HepG2 (cell line): ENCODE measurements around the gene TAF1A. TPM values are rescaled to one million over a fixed set of nuclear protein-coding genes. Genes with fewer than 3 reads are reported as not detected.

Experiments used
- ARNT2 ChIP-seq: sonication (generic); formaldehyde crosslinking; IDR thresholded peaks from 2 replicates; pipeline ENCODE4 v1.8.0; 2022; ENCODE audit warnings: mild to moderate bottlenecking, low read depth, missing genetic modification reagents, moderate library complexity
- CEBPG ChIP-seq: IDR thresholded peaks from 2 replicates; pipeline ENCODE4 v1.6.1; 2016
- CREB1 ChIP-seq, 2 experiments: fragments of 450-650 bp in 1 of 2; IDR thresholded peaks; 2 replicates each; pipeline ENCODE4 v1.6.1; 2016 to 2017; ENCODE audit warnings: control low read depth in 1 of 2, mild to moderate bottlenecking in 1 of 2, missing compliant biosample characterization in 1 of 2, missing genetic modification characterization in 1 of 2
- CREM ChIP-seq, 2 experiments: sonication (generic) in 1 of 2; formaldehyde crosslinking in 1 of 2; IDR thresholded peaks; 2 replicates each; pipeline versions ENCODE4 v1.4.0 to v1.6.1; 2016 to 2020; ENCODE audit warnings: antibody characterized with exemption in 1 of 2, mild to moderate bottlenecking in 1 of 2, missing genetic modification reagents in 1 of 2
- HDAC1 ChIP-seq: sonication (generic); formaldehyde crosslinking; IDR thresholded peaks from 2 replicates; pipeline ENCODE4 v1.5.1; 2020; ENCODE audit warnings: mild to moderate bottlenecking, missing genetic modification reagents
- HMG20A ChIP-seq: IDR thresholded peaks from 2 replicates; pipeline ENCODE4 v1.6.1; 2016; ENCODE audit warnings: borderline replicate concordance
- HNF4G ChIP-seq, 2 experiments: sonication (generic) in 1 of 2; formaldehyde crosslinking in 1 of 2; IDR thresholded peaks; 2 replicates each; pipeline versions ENCODE4 v1.4.0 to v1.6.1; 2011 to 2020; ENCODE audit warnings: borderline replicate concordance in 2 of 2, low read depth in 2 of 2, mild to moderate bottlenecking in 2 of 2, low read length in 1 of 2, missing genetic modification reagents in 1 of 2, moderate library complexity in 1 of 2
- HNRNPH1 ChIP-seq: fragments of 200-400 bp; formaldehyde crosslinking; optimal IDR thresholded peaks from 2 replicates; pipeline ENCODE3; 2017; ENCODE audit warnings: mild to moderate bottlenecking, low read depth, low read length
- MAX ChIP-seq: IDR thresholded peaks from 2 replicates; pipeline ENCODE4 v1.6.1; 2012; ENCODE audit warnings: inconsistent platforms
- MIER3 ChIP-seq: IDR thresholded peaks from 2 replicates; pipeline ENCODE4 v1.6.1; 2016; ENCODE audit warnings: missing compliant biosample characterization, borderline replicate concordance
- MYNN ChIP-seq: sonication (generic); formaldehyde crosslinking; IDR thresholded peaks from 2 replicates; pipeline ENCODE4 v1.4.0; 2020; ENCODE audit warnings: mild to moderate bottlenecking, low read depth, missing genetic modification reagents
- PHB2 ChIP-seq: fragments of 450-650 bp; IDR thresholded peaks from 2 replicates; pipeline ENCODE4 v1.6.1; 2018; ENCODE audit not compliant: partially characterized antibody
- SAFB2 ChIP-seq: sonication (generic); formaldehyde crosslinking; IDR thresholded peaks from 2 replicates; pipeline ENCODE4 v1.5.1; 2020; ENCODE audit warnings: missing genetic modification reagents, low read depth, mild to moderate bottlenecking, borderline replicate concordance
- THYN1 ChIP-seq: sonication (generic); formaldehyde crosslinking; IDR thresholded peaks from 2 replicates; pipeline ENCODE4 v1.8.1; 2023; ENCODE audit warnings: low read depth, mild to moderate bottlenecking, moderate library complexity, missing genetic modification reagents, borderline replicate concordance
- YEATS4 ChIP-seq: sonication (generic); formaldehyde crosslinking; IDR thresholded peaks from 2 replicates; pipeline ENCODE4 v1.4.0; 2020; ENCODE audit warnings: missing genetic modification reagents, borderline replicate concordance
- ZNF101 ChIP-seq: sonication (generic); formaldehyde crosslinking; IDR thresholded peaks from 2 replicates; pipeline ENCODE4 v1.4.0; 2020; ENCODE audit warnings: mild to moderate bottlenecking, low read depth, missing genetic modification reagents, borderline replicate concordance
- ZNF143 ChIP-seq: sonication (generic); formaldehyde crosslinking; IDR thresholded peaks from 2 replicates; pipeline ENCODE4 v1.4.0; 2020; ENCODE audit warnings: missing genetic modification reagents
- ZNF264 ChIP-seq: sonication (generic); formaldehyde crosslinking; IDR thresholded peaks from 2 replicates; pipeline ENCODE4 v1.4.0; 2020; ENCODE audit warnings: missing genetic modification reagents
- ZNF33A ChIP-seq: sonication (generic); formaldehyde crosslinking; IDR thresholded peaks from 2 replicates; pipeline ENCODE4 v1.5.1; 2020; ENCODE audit warnings: missing genetic modification reagents, mild to moderate bottlenecking, moderate library complexity, borderline replicate concordance
- ZNF569 ChIP-seq: sonication (generic); formaldehyde crosslinking; IDR thresholded peaks from 2 replicates; pipeline ENCODE4 v1.5.0; 2020; ENCODE audit warnings: mild to moderate bottlenecking, missing genetic modification reagents, moderate library complexity, borderline replicate concordance
- ZNF7 ChIP-seq: IDR thresholded peaks from 2 replicates; pipeline ENCODE4 v1.6.1; 2016; ENCODE audit warnings: missing biosample characterization, missing genetic modification reagents
- polyA plus RNA-seq, 8 experiments: library from polyadenylated mRNA; depleted of rRNA in 3 of 8; stranded (reverse) in 7 of 8; unstranded in 1 of 8; fragments of >200 nt; fragmentation: Illumina TruSeq in 4 of 8; extraction: Trizol in 4 of 8; gene quantifications; 2 replicates each; pipeline versions ENCODE4 v1.2.1 to v1.2.3, GENCODE V29; 2011 to 2016; ENCODE audit warnings: low read depth in 4 of 8, missing spikeins in 1 of 8, mixed read lengths in 1 of 8; ENCODE audit not compliant: insufficient read depth in 1 of 8
- total RNA-seq, 5 experiments: library from RNA; depleted of rRNA; stranded (reverse); fragments of >200 nt; fragmentation: Illumina TruSeq; extraction: Trizol; gene quantifications; 2 replicates each; pipeline ENCODE4 v1.2.3, GENCODE V29; 2016; ENCODE audit warnings: low read depth in 1 of 5
- TF ChIP-seq, protein P1 (sequence below): fragments of 450-650 bp; IDR thresholded peaks from 2 replicates; pipeline ENCODE4 v1.6.1; 2017; ENCODE audit warnings: mild to moderate bottlenecking
- TF ChIP-seq, protein P2 (sequence below): sonication (generic); formaldehyde crosslinking; IDR thresholded peaks from 2 replicates; pipeline ENCODE4 v1.5.1; 2020; ENCODE audit warnings: mild to moderate bottlenecking, missing genetic modification reagents, borderline replicate concordance
- TF ChIP-seq, protein P3 (sequence below), 2 experiments: fragments of 450-650 bp in 1 of 2; sonication (generic) in 1 of 2; formaldehyde crosslinking; IDR thresholded peaks; 2 replicates each; pipeline versions ENCODE4 v1.5.0 to v1.8.0; 2020 to 2022; ENCODE audit warnings: mild to moderate bottlenecking in 1 of 2, missing genetic modification reagents in 1 of 2

Gene TAF1A
- total and polyA plus RNA-seq, 2 of the 13 experiments (the other 11 are each of a cell fraction or from before 2014, with no cell fraction given) = 3.3 to 10.7 TPM

GRCh38 chr1:222589462-222590302 is at the start of gene TAF1A (continued):
- TF ChIP-seq YEATS4 = peak; percentile 64; the same call in 1 of the 2 replicates
- TF ChIP-seq MIER3 (CRISPR knock-in tag) = no peak
- no peak for TF ChIP-seq ARNT2 (CRISPR knock-in tag)
- TF ChIP-seq, protein P1, sequence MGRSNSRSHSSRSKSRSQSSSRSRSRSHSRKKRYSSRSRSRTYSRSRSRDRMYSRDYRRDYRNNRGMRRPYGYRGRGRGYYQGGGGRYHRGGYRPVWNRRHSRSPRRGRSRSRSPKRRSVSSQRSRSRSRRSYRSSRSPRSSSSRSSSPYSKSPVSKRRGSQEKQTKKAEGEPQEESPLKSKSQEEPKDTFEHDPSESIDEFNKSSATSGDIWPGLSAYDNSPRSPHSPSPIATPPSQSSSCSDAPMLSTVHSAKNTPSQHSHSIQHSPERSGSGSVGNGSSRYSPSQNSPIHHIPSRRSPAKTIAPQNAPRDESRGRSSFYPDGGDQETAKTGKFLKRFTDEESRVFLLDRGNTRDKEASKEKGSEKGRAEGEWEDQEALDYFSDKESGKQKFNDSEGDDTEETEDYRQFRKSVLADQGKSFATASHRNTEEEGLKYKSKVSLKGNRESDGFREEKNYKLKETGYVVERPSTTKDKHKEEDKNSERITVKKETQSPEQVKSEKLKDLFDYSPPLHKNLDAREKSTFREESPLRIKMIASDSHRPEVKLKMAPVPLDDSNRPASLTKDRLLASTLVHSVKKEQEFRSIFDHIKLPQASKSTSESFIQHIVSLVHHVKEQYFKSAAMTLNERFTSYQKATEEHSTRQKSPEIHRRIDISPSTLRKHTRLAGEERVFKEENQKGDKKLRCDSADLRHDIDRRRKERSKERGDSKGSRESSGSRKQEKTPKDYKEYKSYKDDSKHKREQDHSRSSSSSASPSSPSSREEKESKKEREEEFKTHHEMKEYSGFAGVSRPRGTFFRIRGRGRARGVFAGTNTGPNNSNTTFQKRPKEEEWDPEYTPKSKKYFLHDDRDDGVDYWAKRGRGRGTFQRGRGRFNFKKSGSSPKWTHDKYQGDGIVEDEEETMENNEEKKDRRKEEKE = no peak
- no peak for TF ChIP-seq MYNN (CRISPR knock-in tag)
- TF ChIP-seq, protein P2, sequence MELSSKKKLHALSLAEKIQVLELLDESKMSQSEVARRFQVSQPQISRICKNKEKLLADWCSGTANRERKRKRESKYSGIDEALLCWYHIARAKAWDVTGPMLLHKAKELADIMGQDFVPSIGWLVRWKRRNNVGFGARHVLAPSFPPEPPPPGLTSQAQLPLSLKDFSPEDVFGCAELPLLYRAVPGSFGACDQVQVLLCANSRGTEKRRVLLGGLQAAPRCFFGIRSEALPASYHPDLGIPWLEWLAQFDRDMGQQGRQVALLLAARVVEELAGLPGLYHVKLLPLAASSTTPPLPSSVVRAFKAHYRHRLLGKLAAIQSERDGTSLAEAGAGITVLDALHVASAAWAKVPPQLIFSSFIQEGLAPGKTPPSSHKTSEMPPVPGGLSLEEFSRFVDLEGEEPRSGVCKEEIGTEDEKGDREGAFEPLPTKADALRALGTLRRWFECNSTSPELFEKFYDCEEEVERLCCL (CRISPR knock-in tag) = no peak
- TF ChIP-seq HMG20A (CRISPR knock-in tag) = no peak
- TF ChIP-seq SAFB2 (CRISPR knock-in tag) = no peak
- no peak for TF ChIP-seq PHB2
- TF ChIP-seq ZNF143 (CRISPR knock-in tag) = no peak
- TF ChIP-seq HDAC1 (CRISPR knock-in tag) = peak; percentile 83
- no peak for TF ChIP-seq HNRNPH1
- no peak for TF ChIP-seq CREB1 (IDR thresholded peaks at IDR 0.05)
- peak; percentile 85 for TF ChIP-seq CREB1 (CRISPR knock-in tag; IDR thresholded peaks at IDR 0.05)
- 0 out of 2 replicates have a peak, but pooled peaks have one; percentile 54 for TF ChIP-seq THYN1 (CRISPR knock-in tag)
- TF ChIP-seq HNF4G (IDR thresholded peaks at IDR 0.05; ENCODE audit: borderline replicate concordance, low read depth, low read length) = no peak
- TF ChIP-seq HNF4G (CRISPR knock-in tag; IDR thresholded peaks at IDR 0.05; ENCODE audit: borderline replicate concordance, low read depth) = no peak
- peak; percentile 81 for TF ChIP-seq MAX
- TF ChIP-seq ZNF264 (CRISPR knock-in tag) = peak; percentile 48; the same call in 1 of the 2 replicates
- no peak for TF ChIP-seq ZNF101 (CRISPR knock-in tag)
- TF ChIP-seq ZNF33A (CRISPR knock-in tag) = no peak
- TF ChIP-seq CREM (IDR thresholded peaks at IDR 0.05) = peak; percentile 56; the same call in 1 of the 2 replicates
- TF ChIP-seq CREM (CRISPR knock-in tag; IDR thresholded peaks at IDR 0.05) = no peak
- TF ChIP-seq, protein P3, sequence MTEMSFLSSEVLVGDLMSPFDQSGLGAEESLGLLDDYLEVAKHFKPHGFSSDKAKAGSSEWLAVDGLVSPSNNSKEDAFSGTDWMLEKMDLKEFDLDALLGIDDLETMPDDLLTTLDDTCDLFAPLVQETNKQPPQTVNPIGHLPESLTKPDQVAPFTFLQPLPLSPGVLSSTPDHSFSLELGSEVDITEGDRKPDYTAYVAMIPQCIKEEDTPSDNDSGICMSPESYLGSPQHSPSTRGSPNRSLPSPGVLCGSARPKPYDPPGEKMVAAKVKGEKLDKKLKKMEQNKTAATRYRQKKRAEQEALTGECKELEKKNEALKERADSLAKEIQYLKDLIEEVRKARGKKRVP (CRISPR knock-in tag; IDR thresholded peaks at IDR 0.05) = no peak
- 0 out of 2 replicates have a peak, but pooled peaks have one; percentile 57 for TF ChIP-seq ZNF569 (CRISPR knock-in tag)
- TF ChIP-seq CEBPG (CRISPR knock-in tag) = peak; percentile 4; the same call in 1 of the 2 replicates
- TF ChIP-seq ZNF7 (CRISPR knock-in tag) = peak; percentile 79
